NCI-H128 (cell line): ENCODE measurements around the gene AHNAK.

Source experiments
- DNase-seq: peaks from one replicate; lab custom pipeline; 2025; ENCODE audit not compliant: unreplicated experiment; lab: John Stamatoyannopoulos, UW

The AHNAK gene

DNA sequence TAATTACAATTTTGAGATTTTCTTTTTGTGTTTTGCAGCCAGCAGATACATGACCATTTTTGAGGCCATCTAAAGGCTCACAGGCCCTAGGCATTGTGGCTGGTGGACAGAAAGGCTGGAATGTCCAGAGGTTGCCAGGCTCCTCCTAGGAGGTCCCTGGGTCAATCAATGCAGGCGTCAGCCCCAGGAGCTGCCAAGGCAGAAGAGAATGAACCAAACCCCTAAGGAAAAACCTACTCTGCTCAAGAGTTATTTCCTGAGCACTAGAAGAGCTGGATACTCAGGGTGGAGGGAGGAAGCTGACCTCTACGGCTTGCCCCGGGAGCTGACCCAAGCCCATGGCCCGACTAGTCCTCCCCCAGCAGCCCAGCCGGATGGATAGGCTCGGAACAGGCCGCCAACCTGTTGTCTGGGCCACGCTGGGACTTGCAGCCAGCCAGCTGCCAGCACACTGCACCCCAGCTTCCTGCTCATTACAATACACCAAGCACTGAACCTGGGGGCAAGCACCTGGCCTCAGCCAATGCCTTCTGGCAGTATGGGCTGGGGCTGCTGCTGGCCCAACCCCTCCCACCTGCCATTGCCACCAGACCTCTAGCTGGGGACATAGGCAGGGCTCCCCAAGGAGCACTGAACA lies 133.4 kb downstream of the AHNAK start:
- no peak for DNase-seq

DNA sequence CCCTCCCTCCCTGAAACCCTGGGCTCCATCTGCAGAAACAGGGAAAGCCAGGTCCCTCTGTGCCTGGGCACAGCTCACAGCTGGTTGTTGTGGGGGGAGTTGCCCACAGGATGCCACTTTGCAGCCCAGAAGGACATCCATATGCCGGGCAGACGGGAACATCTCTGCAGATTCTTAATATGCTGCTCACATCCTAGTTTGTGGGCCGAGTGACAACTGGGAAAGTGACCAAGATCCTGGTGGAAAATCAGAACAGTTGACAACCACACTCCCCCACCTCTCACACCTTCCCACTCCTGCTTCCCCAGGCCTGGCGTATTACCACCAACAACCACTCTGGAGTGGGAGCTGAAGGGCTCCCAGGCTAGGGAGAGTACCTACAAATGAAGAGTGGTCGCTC lies 135.1 kb downstream of the AHNAK start:
- no peak for DNase-seq

DNA sequence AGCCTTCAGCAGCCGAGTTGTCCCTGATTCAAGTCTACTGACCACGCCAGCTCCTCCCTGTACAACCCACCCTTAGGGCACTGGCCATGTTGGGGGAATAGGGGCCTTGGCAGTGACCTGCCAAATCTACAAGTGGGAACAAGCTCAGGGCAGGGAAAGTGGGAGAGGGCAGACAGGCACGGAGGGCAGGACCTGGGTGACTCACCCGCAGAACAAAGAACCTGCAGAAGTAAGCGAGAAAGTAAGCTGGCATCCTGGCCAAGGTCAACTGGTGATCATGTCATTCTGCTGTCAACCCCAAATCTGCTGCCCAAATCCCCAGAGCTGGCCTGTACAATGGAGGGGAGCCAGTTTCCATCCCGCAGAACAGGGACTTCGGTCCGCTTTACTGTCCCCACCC lies 135.6 kb downstream of the AHNAK start:
- no peak for DNase-seq

DNA sequence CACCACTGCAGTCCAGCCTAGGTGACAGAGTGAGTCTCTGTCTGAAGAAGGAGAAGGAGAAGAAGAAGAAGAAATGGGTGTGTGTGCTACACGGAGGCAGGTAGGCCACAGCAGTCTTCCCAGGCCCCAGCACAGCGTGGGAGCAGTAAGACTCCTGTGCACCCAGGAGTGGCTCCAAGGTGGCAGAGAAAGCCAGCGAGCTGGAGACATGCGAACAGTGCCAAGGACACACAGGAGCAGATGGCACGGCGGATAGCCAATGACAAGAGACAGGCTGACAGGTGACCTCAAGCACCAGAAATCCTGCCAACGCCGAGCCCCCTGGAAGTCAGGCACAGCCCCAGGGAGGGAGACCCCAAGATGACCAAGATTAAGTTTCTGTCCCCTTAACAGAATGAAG lies 136.8 kb downstream of the AHNAK start:
- no peak for DNase-seq

DNA sequence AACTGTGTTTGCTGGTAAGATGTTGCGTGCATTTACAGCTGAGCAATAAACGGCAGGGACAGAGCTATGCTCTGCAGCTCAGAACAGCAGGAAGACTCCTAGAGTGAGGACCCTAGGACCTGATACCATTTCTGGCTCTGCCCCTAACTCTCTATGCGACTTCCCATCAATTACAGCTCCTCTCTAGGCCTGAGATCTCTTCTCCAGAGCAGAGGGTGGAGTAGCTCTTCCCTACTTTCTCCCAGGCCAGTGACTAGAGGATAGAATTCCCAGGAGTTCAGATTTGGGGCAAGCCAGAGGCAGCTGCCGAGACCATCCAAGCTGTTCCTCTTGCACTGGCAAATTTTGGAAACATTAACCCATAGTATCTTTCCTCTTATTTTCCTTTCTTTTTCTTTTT lies 140.6 kb downstream of the AHNAK start:
- no peak for DNase-seq

DNA sequence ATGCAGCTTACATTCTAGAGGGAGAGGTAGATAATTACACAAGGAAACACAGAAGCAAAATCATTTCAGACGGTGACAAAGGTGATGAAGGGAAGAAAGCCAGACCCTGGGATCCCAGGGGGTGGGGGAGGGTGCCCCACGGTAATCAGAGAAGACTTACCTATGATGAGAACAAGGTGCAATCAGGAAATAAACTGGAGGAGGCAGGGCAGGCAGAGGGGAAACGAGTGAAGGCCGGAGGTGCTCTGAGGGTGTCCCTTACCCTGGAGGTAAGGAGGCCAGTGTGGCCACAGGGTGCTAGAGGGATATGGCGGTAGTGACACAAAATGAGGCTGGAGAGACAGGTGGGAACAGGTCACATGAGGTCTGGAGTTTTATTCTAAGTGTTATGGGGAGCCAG lies 141.7 kb downstream of the AHNAK start:
- no peak for DNase-seq

DNA sequence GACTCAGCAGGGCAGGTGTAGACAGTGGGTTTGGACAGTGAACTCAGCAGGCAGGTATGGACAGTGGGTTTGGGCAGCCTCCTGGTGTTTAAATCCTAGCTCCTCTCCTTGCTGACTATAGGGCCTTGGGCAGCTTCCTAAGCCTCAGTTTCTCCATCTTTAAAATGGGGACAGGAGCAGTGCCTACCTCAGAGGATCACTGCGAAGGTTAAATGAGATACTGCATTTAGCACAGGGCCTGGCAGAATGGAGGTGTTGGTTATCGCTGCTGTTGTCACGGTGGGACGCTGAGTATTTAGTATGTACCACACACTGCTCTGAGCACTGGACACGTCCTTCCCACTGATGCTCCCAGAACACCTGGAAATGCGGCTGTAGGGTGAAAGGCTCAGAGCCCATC lies 142.2 kb downstream of the AHNAK start:
- DNase-seq = no peak

DNA sequence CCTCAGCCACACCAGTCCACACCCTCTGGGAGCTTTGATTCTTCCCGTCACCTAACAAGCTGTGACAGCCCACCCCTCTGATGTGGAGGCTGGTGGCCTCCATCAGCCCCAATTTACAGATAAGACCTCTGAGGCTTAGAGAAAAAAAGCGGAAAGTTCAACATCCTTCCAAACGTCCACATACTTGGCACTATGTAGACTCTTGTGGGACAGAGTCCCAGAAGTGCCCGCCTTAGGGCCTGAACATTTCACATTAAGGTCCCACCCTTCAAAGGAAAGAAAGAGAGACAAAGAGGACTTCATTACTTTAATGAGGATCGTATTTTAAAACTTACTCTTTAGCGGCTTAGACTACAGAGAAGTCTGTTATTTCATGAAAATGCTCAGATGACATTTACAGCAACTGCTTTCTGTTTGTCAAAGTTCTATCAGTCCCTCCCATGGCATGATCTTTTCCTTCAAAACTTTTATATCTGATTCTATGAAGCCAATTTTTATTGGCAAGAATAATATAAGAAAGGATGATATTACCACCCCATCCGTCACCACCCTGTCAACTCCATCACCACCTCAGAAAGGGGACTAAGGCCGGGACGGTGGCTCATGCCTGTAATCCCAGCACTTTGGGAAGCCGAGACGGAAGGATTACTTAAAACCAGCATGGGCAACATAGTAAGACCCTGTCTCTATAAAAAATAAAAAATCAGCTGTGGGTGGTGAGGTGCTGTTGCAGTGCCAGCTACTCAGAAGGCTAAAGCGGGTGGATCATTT lies 143.5 kb downstream of the AHNAK start:
- no peak for DNase-seq

DNA sequence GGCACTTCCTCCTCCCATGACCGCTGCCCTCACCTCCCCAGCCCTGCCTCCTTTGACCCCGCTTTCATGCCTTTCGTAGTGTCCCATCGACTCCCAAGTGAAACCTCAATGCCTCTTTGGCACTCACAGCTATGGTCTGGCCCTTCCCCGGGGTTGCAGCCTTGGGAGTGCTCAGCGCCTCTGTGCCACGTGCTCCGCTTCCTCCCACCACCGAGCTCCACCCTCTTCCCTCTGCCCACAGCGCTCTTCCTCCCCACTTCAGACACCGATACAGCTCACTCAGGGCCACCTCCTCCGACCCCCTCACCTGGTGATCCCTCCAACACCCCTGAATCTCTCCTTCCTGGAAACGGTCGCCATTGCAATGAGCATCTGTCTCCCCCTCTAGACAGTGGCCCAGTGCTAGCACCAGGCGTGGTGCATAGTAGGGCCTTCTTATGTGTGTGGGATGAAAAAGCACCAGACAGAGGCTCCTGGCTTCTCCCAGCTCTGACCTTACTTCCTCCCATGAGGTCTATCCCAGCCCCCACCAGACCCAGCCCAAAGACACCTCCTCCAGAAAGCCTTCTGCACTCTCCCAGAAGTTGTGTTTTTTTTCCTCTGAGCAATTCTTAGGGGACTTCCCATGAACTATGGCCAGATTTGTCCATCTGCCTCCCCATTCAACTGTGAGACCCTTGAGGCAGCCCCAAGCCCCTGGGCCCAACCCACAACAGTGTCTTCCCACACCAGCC lies 144.2 kb downstream of the AHNAK start:
- DNase-seq = no peak

DNA sequence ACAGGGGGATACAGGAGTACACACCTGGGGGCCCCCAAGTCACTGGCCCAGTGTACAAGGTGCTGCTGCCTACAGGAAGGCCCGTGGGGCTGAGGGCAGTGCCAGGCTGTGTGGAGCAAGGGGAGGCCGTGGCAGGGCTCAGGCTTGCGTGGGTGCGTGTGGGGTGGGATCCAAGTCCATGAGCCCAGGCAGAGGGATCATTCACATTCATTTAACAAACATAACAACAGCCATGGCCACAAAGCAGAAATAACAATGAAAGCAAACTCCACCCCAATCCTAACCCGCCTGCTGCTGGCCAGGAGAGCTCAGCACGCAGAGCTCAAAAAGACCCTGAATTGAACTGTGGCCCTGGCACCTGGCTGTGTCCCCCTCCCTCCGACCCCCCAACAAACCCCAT lies 144.8 kb downstream of the AHNAK start:
- no peak for DNase-seq

DNA sequence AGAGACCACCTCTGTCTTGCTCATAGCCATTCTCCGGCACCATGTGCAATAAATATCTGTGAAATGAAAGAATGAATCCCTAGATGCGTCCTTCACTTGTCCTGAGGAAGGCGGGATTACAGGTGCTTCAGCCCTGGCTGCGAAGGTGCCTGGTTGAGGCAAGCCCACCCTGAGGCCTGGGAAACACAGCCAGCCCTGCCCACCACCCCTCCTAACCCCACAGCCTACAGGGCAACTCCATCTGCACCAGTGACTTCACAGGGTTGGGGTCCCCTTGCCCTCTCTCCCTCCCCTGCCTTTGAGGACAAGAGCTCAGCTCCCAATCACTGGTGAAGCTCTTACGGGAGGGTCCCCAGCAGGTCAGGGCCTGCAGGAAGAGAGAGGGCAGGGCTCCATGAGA lies 145.2 kb downstream of the AHNAK start:
- no peak for DNase-seq

DNA sequence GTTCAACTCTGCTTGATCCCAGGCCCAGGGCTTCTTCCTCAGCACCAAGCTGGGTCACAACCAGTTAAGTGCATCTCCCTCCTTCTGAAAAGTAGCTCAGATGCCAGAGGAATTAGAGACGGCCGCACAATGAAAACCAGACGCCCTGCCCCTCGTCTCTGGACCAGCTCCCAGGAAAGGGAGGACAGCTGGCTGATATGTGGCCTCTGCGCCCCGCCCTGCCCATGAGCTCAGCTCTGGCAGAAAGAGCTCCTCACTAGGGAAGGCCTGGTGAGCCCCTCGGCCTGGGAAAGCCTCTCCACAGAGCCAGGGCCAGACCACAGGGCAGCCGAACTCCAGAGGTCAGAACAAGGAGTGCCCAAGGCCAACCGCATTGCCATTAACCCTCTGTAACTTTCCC lies 145.8 kb downstream of the AHNAK start:
- DNase-seq = no peak

DNA sequence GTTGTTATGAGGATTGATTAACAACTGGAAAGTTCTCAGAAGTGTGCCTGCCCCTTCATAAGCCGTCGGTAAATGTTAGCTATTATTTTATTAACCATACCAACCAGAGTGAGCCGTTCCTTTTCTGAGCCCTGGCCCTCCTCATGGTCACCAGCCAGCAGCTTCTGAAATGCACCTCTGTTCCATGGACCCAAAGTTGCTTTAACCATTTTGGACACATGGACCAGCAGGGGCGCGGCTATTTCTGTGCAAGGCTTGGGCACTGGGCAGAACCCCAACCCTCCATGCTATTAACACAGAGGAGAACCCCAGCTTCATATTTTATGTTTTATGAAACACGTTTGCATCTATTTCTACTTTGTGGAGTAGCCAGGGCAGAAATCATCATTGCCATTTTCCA lies 146.3 kb downstream of the AHNAK start:
- DNase-seq = no peak

DNA sequence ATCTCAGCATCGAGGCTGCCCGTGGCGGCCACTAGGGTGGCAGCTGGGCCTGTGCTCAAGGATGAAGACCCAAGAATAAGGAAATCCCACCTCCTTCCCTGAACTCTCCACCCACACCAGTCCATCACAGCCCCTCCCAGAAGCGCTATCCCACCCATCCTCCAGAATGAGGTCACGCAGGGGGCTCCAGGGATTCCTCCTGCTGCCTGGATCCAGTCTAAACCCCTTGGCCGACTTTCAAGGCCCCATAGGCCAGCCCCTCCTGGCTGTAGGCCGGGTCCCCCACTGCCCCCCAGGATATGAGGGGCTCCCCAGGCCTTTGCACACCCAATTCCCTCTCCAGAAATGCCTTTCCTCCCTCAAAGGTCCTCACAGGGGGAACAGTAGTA lies 146.7 kb downstream of the AHNAK start:
- no peak for DNase-seq

DNA sequence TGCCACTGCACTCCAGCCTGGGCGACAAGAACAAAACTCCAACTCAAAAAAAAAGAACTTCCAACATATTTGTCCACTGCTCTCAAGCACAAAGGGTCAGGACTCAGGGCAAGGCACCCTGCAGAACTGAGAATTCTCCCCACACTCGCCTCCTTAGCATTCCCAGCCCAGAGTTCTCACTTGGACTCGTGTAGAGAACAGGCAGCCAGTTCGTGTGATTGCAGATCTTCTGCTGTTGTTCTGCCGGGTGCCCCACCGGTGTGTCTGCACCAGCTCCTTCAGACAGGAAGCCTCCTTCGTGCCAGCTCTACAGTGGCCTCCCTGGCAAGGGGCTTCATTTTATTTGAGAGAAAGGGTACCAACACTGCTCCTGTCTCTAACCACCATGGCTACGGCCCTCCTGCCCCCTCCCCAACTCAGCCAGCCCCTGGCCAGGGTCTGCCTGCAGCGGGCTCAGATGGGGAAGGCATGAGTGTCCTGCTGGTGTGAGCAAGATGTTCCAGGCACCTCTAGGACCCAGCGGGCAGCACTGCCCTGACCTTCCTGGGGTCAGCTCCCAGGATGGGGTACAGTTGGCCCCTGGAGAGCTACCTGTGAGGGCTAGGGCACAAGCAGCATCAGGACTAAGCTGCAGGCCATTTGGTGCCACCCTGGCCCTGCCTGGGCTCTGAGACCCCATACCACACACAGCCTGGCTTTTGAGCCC lies 147.3 kb downstream of the AHNAK start:
- no peak for DNase-seq

DNA sequence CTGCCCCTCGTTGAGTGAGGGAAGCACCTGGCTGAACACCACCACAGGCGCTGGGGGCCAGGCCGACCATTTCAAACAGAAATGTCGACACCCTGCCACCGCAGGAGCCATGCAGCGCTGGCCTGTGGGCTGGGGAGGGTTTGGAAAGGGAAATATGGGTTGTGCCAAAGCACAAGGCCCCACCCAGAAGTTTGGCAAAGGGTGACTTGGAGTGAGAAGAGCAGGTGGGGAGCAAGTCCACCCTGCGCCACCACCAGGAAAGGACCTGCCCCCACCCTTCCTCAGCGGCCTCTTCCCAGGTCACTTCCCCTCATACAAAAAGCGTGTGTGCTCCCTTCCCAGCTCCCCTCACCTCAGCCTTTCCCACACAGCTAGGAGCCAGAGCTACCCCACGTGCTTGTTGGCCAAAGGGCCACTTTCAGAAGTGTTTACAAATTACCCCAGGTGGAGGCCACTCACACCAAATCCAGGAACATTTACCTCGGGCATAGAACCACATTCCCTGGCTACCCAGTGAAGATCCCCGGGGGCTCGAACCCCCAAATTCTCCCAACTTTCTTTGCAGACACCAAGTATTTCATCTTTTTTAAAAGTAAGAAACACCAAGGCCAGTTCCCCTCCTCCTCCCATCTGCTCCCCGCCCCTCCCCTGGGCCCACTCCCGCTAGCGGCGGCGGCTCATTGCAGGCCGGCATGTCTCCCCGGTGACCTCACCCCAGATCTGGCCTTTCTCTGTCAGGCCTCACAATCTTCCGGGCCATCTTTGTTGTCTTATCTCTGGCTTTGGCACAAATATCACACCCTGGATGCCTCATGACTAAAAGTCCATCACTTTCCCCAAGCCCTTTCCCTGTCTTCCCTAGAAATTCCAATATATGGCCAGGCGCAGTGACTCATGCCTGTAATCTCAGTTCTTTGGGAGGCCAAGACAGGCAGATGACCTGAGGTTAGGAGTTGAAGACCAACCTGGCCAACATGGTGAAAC lies 148.3 kb downstream of the AHNAK start:
- DNase-seq = no peak

DNA sequence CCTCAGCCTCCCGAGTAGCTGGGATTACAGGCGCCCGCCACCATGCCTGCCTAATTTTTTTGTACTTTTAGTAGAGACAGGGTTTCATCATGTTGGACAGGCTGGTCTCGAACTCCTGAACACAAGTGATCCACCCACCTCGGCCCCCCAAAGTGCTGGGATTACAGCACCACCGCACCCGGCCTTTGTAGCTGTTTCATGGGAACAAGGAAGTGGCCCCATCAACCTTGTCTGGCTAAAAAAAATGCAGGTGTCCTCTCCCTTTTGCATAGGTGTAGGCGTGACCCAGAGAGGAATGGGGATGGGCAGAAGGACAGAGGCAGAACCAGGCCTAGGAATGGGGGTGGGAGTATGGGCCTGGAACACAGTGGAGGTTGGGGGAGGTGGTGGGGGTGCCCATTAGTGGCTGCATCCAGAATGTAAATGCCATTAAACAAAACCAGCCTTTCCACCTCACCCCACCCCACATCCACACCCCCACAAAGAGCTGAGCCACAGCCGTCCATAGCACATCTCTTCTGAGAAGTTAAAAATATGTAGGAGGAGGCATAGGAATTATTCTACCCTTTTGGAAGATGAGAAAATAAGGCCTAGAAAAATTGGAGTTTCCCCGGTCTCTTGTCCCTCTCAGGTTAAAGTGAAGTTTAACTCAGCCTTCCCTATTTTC lies 150.6 kb downstream of the AHNAK start:
- no peak for DNase-seq

DNA sequence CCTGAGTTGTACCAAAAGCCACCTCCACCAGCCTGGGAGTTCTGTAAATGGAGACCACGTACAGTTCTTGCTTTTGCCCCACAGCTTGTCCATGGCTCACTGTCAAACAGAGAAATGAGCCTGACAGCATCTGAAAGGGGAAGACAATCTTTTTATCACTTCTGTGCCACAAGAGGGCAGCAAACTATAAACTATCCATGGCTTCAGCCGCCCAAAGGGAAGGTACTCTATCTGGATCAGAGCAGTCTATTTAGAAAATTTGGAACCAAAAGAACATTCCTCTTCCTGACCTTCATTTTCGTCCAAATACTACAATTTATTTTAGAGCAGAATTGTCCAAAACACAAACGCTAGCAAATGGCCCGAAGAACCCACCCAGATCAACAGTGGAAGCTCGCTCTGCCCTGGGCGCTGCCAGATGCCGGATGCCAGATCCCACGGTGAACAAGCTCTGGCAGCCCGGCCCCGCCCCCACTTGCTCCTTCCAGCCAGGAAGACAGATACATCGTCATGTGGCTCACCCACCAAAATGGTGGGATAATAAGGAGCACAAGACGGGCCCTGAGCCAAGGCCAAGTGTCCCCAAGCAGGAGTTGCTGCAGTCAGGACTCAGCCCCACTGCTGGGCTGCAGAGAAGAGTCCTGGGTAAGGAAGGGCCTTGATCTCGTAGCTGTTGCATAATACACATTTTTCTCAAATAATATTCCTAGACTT lies 151.6 kb downstream of the AHNAK start:
- peak; percentile 31 for DNase-seq

DNA sequence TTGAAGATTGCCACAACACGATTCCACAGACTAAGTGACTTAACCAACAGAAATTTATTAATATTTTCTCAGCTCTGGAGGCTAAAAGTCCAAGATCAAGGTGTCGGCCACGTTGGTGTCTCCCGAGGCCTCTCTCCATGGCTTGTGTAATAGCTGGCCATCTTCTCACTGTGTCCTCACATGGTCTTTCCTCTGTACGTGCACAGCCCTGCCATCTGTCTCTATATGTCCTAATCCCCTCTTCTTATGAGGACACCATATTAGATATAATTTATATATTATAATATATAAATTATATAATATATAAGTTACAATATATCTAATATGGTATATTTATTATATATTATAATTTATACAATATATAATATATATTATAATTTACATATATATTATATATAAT lies 152.9 kb downstream of the AHNAK start:
- DNase-seq = no peak
